Stimulated activated CD4-positive, alpha-beta T cell treated with anti-CD3 and anti-CD28 coated beads, Interleukin-2, amount 100 ng/mL, for 24 hours (primary cell): Measurements from ENCODE around the gene PGLYRP1.

Experiments used
- DNase-seq, 2 donors: peaks; one replicate each; pipeline ENCODE4 v3.0.0-alpha.2; 2020

The PGLYRP1 gene

DNA sequence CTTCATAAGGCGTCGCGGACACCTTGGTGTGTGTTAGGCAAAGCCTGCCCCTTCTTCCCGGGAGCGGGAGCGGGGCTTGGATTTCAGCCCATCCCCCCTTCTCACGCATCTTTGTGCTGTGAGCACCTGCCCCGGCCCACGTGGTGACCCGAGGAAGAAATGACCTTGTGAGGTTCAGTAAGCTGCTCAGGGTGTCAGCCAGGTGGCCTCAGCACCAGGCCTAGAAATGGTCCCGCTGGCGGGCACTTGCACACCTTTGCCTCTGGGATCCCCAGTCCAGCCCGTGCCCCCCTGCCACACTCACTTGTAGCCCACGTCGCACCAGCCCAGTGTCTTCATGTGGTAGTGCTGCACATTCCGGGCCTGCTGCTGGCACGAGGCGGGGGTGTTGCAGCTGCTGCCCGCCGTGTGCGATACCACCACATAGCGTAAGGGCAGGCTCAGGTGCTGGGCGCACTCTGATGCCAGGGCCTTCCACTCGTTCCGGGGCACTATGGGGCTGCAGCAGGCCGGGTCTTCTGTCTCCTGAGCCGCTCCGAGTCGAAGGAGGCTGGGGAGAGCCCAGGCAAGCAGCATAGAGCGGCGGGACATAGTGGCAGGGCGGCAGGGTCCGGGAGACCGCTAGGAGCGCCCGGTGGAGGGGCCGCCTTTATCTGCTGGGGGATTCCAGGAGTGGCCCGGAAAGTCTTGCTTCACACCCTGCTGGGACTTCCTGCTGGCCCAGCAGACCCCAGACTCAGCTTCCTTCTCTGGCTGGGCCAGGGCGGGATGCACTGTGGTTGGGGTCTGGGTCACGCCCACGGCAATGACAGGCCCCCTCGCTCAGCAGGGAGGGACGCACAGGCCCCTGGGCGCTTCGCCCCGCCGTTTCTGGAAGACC lies at the start of gene PGLYRP1:
PGLYRP1 (minus strand) TSS at position 623 of the 880 bp plus-strand sequence; CDS start at position 591, 32 bp downstream.
- no peak for DNase-seq

DNA sequence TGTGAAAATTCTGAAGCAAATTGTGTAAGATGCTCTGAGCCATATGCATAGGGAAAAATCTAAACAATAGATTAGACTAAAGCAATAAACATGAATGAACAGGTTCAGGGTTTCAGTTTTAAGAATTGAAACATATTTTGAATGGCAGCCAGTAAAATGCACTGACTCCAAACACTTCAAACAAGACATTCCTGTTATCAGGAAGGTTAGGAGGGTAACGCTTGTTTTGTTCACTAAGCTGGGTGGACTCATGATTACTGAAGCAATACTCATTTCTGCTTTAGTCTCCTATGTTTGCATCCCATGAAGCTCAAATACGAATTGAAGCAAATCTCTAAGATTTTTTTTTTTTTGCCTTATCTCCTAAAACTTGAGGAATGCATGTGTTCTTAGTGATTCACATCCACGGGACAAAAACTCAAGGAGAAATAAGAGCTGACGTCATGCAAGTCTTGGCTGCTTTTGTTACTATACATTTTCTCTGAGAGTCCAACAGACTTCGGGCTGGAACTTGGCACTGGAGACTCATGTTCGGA lies 47.0 kb upstream of the PGLYRP1 start:
- no peak for DNase-seq

DNA sequence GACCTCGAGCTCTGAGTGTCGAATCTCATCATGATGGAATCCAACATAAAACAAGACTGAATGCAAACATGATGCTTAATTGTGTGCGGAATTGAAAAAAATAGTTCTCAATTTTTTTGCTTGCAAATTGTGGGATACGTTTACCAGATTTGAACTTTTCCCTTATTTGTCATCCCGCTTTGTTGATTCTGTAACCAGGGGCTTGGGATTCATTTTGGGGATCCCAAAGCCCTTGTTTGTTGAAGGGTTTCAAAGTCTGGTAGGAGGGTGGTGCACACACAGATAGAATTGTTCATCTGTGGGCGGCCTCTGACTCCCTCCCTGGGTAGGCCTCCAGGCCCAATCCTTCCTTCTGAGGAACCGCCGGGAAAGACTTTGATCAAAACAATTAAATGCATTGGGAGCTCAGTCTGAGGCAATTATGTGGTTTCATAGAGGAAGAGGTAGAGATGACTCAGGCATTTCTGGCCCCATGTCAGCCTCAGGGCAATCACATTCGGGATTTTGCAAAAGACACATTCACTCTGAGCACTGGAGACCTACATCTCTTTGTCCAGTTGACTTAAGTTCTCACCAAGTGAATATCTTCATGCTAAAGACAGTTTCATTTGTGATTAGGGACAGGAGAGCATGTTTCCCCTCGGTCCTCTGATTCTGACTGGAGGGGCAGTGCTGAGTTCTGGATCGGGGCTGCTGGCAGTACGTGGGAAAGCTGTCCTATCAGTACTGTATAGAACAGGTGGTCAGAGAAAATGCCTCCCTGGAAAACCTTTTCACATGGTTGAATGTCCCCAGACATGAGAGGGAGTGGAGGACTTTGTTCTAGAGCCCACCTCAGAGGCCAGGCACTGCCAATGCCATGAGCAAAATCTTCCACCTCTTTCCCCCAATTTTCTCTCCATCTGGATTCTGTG lies 45.7 kb upstream of the PGLYRP1 start:
- no peak for DNase-seq

- DNase-seq, result no peak
These were observed 44.8 kb upstream of the PGLYRP1 start for GRCh38 chr19:46067691-46068090.

DNA sequence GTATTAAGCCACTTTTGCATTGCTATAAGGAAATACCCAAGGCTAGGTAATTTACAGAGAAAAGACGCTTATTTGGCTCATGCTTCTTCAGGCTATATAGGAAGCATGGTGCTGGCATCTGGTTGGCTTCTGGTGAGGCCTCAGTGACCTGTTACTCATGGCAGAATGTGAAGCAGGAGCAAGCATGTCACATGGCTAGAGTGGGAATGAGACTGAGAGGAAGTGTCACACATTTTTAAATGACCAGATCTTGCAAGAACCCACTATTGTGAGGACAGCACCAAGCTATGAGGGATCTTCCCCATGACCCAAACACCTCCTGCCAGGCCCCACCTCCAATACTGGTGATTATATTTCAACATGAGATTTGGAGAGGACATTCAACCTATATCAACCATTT lies 43.6 kb upstream of the PGLYRP1 start:
- no peak for DNase-seq

DNA sequence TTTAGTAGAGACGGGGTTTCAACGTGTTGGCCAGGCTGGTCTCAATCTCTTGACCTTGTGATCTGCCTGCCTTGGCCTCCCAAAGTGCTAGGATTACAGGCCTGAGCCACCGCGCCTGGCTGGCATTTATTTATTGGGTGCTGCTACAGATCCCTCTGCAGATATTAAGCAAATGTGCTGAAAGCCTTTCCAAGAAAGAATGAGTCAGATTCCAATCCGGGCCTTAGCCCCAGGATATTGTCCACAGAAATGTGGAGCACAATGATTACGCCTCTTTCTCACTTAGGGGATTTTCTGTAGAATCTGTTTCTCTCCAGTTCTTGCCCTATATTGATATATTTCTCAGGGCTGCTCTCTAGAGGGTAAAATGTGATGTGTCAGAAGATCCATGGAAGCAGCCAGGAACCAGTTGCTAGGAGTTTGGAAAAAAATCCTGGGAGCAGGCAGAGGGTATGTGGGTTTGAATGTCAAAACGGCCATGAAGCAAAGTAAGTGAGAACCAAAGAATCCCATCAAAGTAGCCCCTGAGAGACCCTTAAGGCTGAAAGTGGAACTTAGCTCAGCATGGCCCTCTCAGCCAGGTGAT lies 42.7 kb upstream of the PGLYRP1 start:
- no peak for DNase-seq

DNA sequence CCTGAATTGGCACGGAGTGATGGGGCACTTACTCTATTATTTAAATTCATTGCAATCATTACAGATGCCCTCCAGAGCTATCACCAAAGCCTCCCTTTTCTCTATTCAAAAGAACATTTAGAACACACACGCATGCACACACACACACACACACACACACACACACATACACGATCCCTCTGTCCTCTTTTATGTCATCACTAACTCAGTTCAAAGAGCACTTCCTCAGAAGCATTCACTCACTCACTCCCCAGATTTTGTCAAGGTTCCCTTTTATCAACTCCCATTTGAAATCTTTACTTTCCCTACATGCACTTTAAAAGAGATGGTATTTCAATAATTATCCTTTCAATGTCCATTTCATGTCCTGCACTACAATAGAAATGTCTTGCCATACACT lies 40.3 kb upstream of the PGLYRP1 start:
- DNase-seq, result no peak

DNA sequence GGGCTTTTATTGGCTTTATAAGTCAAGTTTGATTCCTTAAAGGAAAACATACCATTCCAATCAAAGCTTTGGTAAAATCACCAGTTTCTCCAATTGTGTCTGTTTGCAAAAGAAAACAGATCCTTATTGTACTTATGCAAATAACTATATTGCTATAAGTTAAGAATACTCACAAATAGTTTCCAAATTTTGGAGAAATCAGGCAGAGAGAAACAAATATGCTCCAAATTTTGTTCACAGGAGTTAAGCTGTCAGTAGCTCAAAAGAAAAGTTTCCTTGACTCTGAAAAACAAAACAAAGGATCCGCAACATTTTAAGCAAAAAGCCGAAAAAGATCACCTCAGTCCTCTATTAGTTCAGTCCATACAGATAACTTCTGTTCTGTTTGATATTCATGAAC lies 37.2 kb upstream of the PGLYRP1 start:
- no peak for DNase-seq

DNA sequence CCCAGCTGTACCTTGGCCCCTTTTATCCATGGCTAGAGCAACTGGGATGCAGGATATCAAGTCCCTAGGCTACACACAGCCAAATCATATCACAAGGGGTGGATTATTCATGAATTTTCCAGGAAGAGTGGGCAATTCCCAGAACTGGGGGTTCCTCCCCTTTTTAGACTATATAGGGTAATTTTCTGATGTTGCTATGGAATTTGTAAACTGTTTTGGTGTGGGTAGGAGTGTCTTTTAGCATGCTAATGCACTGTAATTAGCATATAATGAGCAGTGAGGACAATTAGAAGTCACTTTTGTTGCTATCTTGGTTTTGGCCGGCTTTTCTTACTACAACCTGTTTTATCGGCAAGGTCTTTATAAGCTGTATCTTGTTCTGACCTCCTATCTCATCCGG lies 35.9 kb upstream of the PGLYRP1 start:
- no peak for DNase-seq

DNA sequence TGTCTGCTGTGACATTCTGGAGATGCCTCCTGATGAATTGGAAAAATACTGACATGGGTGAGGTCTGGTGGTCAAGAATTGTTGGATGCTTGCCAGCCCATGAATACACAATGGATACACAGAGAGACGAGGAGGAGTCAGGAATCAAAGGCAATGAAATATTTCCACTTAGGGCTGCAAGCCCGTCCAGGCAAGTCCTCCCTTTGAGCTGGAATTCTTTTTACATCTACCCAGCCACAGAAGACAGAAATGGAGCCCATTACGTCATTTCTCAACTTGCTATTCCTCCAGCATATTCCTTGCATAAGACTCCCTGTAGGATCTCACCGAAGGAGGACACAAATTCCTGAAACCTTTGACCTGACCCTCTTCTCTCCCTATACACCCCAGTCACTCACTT lies 33.7 kb upstream of the PGLYRP1 start:
- DNase-seq, result no peak

DNA sequence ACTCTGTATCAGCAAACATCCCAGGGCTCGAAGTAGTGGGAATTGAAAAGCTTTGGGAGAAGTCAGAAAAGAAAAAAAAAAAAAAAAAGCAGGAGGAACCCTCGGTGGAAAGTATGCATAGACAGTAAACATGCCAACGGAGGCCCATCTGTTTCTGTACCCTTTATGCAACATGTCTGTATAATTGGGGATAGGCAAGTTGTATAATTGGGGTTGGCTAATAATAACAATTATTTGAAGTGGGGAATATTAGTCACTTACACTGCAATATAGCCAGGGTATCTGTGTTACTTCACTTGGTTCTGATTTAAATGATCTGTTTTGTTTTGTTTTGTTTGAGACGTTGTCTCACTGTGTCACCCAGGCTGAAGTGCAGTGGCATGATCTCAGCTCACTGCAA lies 30.0 kb upstream of the PGLYRP1 start:
- no peak for DNase-seq

GRCh38 chr19:46049597-46049996 lies 26.7 kb upstream of the PGLYRP1 start:
- peak in 1 of 2 donors; percentile 16 for DNase-seq

GRCh38 chr19:46043519-46043918 lies 20.7 kb upstream of the PGLYRP1 start:
- no peak for DNase-seq

- DNase-seq, result no peak
These were observed 19.5 kb upstream of the PGLYRP1 start for GRCh38 chr19:46042252-46042883.

DNA sequence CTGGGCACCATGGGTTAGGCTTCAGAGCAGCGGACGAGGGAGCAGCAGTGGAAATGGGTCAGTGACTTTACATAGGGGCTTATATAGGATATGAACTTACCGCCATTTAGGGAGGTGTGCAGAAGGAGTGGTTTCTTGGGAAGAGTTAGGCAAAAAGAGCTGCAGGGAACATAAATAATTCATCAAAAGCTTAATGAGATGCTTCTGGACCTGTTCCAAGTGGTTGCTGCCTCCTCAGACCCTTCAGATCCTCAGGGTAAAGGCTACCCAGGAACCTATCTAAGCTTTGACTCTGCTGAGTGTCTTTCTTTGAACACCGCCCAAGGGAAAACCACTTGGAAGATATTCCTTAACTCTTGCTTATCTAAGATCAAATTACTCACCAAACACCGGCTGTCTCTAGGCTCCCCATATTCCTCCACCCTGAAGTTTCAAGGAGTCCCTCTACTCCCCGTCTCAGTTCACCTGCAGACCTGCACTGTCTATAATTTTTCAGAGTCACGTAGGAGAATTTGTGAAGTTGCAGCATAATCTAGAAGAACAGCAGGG lies 18.2 kb upstream of the PGLYRP1 start, which contains the start of gene IGFL4:
IGFL4 (minus strand) TSS at position 51 of the 549 bp plus-strand sequence; CDS start at position 11, 40 bp downstream.
- no peak for DNase-seq

DNA sequence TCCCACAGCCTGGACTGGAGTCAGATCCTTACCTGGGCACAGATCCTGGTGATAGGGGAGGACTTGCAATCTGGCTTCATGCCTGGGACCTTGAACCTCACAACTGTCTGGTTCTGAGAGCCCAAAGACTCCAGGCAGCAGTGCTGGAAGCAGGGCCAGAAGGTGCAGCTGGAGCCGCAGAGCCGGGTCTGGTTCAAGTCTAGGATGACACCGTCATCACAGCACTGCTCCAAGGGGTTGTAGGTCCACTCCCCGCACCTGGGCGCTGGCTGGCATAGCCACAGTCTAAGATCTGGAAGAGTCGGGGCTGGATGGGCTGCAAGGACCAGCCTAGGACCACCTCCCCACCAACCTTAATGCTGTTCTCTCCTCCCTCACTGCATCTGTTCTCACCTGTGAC lies 17.3 kb upstream of the PGLYRP1 start:
- DNase-seq, result no peak

DNA sequence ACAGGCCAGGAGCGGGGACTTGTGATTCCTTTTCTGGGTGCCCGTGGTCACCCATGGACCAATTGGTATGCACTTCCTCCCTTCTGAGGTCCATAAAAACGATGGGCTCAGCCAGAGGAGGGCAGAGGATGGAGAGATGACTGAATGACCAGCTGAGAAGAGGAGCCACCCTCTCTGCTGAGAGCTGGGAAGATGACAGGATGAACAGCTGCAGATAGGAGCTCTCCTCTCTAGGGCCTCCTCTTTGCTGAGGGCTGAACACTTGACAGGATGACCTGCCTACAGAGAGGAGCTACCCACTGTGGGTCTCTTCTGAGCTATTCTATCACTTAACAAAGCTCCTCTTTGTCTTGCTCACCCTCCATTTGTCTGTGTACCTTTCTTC lies 13.9 kb upstream of the PGLYRP1 start:
- no peak for DNase-seq

GRCh38 chr19:46035986-46036743 lies 13.3 kb upstream of the PGLYRP1 start:
- no peak for DNase-seq

GRCh38 chr19:46035546-46035945 lies 12.7 kb upstream of the PGLYRP1 start:
- no peak for DNase-seq

DNA sequence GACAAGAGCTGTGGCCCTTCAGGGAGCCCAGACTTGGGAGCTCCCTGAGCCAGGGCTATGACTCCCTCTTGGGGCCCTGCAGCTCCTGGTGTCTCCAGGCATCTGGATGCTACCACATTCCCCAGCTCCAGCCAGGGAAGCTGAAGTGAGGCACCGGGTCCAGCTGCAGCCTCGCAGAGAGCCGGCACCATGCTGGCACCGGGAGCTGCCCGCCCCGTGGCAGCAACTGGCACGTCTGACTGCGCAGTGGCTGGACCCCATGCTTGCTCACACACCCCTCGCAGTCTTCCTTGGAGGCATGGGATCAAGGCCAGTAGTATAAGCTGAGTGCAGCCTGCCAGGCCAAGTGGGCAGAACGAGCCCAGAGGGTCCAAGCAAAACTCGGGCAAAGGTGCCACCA lies 10.5 kb upstream of the PGLYRP1 start:
- no peak for DNase-seq

GRCh38 chr19:46032597-46033025 lies 9.8 kb upstream of the PGLYRP1 start:
- no peak for DNase-seq
